NCI-H2227 (cell line): Measurements from ENCODE around the gene COMTD1.
A peak's percentile ranks its signal among the peaks of the same experiment; 100 is the strongest.
"Not testable (repeated sequence)": the region's sequence is repeated elsewhere in the genome, so short reads cannot be mapped to it uniquely, and the experiment has no call there.

Experiments
- DNase-seq: peaks from one replicate; lab custom pipeline; 2025; ENCODE audit not compliant: unreplicated experiment; lab: John Stamatoyannopoulos, UW

Gene COMTD1

DNA sequence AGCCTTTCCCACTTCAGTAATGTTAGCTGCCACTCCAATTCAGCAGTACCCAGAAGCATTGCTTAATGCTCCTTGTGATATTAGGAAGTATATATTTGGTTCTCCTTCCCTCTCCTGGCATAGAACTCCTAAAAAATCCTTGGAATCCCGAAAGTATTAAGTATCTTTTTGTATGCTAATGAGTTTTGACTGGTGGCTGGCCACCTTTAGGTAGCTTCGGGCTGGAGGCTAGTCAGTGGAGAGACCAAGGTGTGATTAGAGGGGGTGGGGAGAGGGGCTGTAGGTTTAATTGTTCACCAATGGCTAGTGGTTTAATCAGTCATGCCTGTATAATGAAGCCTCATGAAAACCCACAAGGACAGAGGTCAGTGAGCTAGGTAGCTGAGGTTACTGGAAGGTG is 12.2 kb downstream of the COMTD1 start:
- no peak for DNase-seq

DNA sequence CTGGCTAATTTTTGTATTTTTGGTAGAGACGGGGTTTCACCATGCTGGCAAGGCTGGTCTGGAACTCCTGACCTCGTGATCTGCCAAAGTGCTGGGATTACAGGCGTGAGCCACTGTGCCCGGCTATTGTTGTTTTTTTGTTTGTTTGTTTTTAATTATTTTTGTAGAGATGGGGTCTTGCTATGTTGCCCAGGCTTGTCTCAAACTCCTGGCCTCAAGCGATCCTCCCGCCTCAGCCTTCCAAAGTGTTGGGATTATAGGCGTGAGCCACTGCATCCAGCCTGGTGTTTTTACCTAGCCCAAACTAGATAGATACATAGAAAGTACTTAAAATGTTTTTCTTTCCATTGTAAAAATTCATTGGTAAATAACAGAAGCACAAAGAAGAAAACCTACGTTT is 14.3 kb downstream of the COMTD1 start:
- DNase-seq: not testable (repeated sequence)

DNA sequence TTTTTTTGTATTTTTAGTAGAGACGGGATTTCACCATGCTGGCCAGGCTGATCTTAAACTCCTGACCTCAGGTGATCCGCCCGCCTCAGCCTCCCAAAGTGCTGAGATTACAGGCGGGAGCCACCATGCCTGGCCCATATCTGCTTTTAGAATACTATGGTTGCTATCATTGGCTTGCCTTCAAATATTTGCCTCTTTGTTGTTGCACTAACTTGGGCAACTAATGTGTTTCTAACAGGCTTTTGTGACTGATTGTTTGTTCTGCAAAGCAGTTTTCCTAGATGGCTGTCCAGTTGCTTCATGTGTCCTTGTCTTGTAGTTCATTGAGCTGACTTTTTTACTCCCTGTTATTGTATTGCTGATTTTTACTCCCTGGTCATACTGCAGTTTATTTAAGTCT is 15.5 kb downstream of the COMTD1 start:
- DNase-seq: no peak

DNA sequence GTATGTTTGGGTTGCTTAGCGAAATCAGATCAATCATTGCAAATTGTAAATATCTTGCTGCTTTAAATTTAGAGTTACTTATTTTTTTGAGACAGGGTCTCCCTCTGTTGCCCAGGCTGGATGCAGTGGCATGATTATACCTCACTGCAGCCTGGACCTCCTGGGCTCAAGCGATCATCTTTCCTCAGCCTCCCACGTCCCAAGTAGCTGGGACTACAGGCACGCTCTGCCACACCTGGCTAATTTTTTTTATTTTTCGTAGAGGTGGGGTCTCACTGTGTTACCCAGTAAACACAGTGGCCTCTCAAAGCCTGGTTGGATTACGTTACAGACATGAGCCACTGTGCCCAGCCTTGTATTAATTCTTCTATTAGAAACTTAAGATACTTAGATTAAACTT is 23.4 kb downstream of the COMTD1 start:
- no peak for DNase-seq

DNA sequence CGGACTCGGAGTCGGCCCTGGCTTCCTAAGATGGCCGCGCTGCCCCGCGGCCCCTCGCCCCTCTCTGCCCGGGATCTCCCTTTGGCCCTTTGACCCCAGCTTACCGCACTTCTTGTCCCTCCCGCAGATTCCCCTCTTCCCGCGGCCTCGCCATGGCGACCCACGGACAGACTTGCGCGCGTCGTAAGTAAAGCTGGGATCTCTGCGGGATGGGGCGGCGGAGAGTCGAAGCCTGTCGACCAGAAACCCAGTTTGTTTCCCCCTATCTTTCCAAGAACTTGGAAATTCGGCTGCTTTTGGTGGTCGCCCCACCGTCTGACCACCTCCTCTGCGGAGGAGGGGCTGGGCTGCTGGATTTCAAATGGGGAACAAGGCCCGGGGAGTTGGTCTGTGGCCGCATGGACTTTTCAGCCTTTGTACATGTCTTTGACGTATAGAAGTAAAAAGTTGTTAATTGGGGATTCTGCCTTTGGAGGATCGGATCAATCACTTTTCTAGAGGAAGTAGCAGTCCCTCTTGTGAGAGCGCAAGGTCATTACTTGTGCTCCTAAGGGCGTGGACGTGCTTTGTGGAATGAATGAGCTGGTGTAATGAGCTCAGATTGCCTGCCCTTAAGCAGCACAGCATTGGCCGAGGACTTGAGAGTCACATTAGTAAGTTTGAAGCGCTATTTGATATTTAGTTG is 24.6 kb downstream of the COMTD1 start:
- no peak for DNase-seq

DNA sequence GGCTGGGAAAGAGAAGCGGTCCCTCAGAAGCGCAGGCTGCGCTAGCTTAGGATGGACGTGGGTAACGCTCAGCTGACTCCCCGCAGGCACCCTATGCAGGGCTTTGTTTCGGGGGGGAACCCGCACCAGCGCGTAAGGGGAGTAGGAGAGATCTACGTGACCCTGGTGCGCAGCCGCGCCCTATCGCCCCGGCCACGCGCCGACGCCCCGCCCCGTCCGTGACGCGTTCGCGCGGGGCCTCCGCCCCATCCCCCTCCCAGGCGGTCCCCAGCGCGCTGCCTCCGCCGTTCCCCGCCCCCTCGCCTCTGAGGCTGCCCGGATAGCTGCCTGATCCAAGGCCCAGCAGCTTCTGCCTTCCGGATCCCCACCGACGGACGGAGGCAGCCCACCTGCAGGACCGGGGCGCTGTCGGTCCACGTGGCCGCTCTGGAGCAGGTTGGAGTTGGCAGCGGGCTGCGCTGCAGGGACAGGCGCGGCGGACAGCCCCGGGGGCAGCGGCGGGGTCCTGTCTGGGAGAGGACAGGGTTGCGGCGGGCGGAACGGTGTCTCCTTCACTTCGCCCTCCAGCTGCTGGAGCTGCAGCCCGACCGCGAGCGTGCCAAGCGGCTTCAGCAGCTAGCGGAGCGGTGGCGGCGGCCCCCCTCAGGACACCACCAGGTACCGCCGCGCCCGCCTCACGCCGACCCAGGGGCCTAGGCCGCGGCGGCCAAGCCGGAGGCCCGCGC is 25.3 kb downstream of the COMTD1 start, which contains the start of gene VDAC2:
Gene VDAC2 (plus strand): TSS at position 515 of the 725 bp plus-strand sequence. CDS start 363 bp downstream, outside the sequence.
- peak; percentile 87 for DNase-seq

DNA sequence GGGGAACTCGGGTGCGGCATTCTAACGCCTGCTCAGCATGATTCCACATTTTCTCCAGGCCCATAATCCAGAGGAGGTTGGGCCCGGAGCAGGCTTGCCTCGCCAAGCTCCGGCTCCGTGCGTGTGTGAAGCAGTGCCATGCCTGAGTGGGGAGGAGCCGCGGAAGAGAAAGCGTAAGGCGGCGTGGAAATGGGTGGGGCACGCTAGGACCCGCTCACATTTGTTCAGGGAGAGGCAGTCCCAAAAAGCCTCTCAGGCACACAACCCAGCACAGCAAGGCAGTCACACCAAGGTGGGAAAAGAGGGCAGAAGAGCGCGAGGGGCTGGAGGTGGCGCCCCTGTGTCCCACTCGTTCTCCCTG is 25.9 kb downstream of the COMTD1 start:
- peak; percentile 64 for DNase-seq

DNA sequence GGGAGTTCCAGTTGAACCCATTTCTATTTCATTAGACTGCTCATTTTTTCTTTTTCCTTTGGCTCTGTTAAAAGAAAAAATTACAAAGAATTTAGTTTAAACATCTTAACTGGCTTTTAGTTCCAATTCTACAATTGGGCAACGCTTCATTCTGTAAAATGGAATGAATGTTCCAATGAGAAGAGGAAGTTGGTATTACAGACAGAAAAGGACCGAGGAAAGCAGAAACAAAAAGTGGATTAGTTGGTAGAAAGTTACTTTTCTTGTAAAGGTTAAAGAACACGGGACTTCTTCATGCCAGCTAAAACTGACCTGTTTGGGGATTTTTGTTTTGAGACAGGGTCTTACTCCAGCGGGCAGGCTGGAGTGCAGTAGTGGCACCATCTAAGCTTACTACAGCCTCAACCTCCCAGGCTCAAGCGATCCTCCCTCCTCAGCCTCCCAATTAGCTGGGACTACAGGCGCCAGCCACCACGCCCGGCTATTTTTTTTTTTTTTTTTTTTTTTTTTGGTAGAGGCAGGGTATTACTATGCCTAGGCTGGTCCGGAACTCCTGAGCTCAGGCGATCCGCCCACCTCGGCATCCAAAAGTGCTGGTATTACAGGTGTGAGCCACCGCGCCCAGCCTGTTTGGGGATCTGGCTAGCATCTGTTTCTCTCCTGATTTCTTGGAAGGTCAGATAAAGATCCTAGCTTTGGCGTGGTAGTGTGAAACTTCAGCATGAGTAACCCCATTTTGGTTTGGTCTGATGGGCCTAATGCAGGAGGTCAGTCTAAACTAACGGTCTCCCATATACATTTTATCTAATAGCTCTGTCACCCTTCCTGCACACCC is 26.5 kb downstream of the COMTD1 start:
- peak; percentile 38 for DNase-seq

DNA sequence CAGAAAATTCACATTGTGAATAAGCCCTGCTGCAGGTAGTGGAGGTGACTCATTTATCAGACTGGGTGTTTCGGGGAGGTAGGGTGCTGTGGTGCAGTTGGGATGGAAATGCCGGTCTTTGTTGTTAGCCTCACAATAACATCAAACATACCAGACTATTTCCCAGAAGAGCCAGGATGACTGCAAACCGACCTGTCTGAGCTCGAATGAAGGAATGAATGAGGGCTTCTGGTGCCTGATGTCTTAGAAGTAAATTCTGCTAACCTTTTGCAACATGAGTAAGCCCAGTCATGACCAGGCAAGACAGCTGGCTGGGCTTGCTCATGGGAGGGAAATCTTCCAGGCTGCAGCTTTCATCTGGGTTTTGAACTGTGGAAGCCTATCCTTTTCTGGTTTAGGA is 27.6 kb downstream of the COMTD1 start:
- DNase-seq: no peak

DNA sequence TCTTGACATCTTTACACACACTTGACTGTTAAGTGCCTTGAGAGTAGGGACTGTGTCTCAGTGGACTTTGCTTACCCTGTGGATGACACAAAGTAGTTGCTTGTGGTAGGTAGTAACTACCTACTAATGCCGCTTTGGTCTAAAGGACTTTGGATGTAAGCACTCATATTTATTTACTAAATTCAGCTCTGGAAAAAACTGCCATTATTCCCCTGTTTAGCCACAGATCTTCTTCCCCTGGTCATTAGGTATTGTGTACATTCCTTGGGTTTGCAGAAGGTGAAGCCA is 28.0 kb downstream of the COMTD1 start:
- DNase-seq: no peak

DNA sequence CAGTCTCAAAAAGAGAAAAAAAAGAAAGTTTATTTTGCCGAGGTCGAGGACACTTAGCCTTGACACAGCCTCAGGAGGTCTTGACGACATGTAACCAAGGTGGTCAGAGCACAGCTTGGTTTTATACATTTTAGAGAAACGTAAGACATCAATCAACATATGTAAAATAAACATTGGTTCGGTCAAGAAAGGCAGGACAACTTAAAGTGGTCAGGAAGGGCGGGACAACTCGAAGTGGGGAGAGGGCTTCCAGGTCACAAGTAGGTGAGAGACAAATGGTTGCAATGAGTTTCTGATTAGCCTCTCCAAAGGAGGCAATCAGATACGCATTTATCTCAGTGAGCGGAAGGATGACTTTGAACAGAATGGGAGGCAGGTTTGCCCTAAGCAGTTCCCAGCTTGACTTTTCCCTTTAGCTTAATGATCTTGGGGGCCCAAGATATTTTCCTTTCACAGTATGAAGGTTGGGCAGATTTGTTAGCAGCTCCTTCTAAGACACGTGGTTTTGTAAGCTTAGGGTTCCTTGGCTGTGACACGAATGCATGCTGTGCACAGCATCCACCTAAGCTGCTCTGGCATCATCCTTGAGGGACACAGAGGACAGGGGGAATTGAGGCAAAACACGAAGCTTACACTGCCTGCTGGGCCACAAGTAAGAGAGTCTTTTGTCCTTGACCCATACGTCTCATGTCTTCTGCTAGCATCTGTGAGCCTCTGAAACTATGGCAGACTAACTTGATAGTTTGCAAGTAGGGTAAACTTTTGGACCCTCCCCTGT is 28.5 kb downstream of the COMTD1 start:
- no peak for DNase-seq

DNA sequence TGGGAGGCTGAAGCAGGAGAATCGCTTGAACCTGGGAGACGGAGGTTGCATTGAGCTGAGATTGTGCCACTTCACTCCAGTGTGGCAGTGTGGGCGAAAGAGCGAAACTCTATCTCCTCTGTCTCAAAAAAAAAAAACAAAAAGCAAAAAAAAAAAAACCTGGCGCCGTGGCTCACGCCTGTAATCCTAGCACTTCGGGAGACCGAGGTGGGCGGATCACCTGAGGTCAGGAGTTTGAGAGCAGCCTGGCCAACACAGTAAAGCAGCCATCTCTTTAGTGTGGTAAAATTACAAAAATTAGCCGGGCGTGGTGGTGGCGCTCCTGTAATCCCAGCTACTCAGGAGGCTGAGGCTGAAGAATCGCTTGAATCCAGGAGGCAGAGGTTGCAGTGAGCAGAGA is 29.1 kb downstream of the COMTD1 start:
- DNase-seq: not testable (repeated sequence)

DNA sequence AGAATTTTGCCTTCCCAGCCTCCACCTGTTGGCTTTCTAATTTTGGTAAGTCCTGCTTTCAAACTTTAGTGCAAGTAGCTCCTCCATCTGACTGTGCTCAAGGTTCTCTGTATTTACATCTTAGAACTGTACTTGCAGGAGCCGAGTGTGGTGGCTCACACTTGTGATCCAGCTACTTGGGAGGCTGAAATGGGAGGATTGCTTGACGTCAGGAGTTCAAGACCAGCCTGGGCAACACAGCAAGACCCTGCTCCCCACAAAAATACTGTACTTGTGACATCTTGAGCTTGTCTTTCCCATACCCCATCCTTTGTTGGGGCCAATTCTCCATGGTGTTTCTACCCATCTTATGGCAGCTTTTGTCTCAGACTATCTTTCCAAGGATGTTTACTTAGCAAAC is 29.8 kb downstream of the COMTD1 start:
- DNase-seq: no peak

DNA sequence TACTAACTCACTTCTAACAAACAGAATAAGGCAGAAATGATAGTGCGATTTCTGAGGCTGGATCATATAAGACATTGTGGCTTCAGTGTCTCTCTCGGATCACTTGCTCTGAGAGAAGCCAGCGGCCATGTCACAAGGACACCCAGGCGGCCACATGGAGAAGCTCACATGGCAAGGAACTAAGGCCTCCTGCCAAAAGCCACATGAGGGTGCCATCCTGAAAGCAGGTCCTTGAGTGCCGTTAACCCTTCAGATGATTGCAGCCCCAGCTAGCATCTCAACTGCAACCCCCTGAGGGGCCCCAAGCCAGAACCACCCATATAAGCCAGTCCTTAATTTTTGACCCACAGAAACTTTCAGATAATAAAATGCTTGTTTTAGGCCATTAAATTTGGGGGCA is 32.0 kb downstream of the COMTD1 start:
- no peak for DNase-seq

DNA sequence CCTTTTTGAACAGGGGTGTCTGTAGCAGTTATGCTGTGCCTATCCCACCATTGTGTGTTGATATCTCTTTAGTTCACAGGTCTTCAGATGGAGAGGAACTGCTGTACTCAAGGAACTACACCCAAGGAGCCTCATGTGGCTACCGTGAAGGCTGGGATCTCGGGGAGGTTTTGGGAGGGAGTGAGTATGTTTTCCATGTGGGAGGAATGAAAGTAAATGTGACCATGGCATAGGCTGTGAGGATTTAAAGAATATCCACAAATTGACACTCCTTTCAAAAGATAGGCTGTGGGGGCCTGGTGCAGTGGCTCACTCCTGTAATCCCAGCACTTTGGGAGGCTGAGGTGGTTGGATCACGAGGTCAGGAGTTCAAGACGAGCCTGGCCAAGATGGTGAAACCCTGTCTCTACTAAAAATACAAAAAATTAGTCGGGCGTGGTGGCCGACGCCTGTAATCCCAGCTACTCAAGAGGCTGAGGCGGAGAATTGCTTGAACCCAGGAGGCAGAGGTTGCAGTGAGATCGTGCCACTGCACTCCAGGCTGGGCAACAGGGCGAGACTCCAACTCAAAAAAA is 32.6 kb downstream of the COMTD1 start:
- not testable (repeated sequence) for DNase-seq

DNA sequence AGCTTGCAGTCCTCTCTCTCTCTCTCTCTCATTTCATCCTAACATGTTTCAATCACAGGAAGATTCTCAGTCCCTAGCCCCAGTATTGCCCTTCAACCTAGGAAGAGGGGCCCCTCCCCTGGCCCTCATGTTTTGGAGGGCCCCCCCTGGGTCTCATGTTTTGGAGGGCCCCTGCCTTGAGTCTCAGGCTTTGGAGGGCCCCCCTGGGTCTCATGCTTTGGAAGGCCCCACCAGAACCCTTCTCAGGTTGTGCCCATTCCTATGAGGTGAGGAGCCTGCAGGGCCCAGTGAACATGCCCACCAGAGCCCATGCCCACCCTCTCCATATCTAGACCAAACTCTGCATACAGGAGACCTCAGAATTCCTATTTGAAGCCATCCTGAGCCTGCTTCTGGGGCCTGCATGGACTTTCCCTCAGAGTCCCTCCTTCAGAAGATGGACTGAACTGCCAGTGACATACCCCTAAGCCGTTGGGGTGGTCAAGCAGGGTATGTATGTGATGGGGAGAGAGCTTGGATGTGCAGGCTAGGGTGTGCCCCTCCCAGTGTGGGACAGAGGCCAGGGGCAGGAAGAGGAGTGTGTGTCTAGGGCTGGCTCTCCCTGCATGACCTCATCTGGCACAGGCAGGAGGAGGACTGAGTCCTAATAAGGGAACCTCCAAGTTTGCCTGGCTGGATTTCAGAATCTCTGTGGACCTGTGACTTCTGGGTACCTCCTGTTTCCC is 33.3 kb downstream of the COMTD1 start:
- no peak for DNase-seq

DNA sequence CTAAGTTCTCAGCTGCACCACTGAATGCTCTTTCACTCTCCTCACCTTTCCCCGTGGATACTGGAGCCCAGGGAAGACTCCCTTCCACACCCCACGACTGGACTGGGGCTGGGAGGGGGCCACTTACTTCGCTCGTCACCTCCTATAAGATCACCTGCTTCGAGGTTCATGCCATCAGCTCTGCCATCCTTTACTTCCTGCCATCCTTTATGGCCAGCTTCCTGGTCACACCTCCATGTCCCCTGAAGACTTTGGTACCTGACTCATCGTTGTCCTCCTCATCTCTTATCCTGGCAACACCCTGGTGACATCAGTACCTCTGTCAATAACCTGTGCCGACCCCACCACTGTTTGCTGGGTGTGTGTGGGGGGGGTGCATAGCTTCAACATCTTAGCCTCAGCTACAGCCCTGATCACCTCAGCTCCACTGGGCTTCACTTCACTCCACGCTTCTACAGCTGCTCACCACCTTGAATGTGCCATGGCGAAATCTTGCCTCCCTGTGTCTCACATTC is 33.9 kb downstream of the COMTD1 start:
- no peak for DNase-seq

DNA sequence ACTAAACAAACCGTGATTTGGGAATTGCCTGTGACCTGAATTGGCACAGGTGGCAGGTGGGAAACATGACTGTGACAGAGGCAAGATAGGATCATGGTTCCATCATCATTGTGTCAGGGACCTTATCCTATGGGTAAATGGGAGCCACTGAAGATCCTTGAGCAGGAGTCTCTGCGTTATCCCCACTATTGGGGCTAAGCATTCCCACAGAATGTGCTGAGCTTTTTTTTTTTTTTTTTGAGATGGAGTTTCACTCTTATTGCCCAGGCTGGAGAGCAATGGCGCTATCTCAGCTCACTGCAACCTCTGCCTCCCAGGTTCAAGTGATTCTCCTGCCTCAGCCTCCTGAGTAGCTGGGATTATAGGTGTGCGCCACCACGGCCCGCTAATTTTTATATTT is 35.8 kb downstream of the COMTD1 start:
- DNase-seq: not testable (repeated sequence)

DNA sequence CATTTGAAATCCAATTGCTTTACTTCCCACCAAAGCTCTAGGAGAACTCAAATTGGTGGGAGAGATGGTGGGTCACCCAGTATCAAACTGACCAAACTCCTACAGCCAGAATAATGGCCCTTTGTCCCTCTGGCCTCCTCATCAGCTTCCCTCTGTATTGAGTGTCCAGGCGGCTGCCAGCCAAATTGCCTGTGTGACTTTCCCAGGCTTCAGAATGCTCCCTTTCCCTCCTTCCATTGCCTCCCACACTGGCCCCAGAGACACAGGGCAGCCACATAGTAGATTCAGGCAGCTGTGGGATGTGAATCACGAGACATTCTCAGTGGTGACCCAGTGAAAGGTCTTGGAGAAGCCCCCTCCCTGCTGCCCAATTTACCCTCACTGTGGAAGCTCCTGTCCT is 37.9 kb downstream of the COMTD1 start:
- no peak for DNase-seq

DNA sequence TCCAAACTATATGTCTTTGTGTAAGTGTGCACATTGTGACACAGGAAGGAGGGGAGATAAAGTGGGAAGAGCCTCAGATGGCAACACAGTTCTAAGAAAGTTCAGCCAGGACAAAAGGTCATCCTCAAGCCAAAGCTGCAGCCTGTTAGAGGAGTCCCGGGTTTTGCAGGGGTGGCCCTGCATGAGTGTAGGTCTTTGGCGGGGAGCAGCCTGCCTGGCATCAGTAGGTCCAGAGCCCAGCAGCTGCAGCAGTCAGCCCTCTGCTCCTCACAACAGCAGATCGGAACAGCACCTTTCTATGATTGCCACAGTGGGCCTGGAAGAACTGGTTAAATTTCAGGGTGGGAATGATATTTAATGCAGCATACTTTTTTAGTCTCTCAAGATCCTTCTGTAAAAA is 38.7 kb downstream of the COMTD1 start:
- DNase-seq: no peak
